Kidney epithelial cell (primary cell): ENCODE data around the gene MTIF2. TPM values are rescaled to one million over a fixed set of nuclear protein-coding genes. Genes with fewer than 3 reads are reported as not detected.
"Not testable (repeated sequence)": the region's sequence is repeated elsewhere in the genome, so short reads cannot be mapped to it uniquely, and the experiment has no call there.

Experiments
- DNase-seq: peaks from one replicate; pipeline ENCODE4 v3.0.0-alpha.2; 2010; ENCODE audit warnings: low read depth
- H3K27me3 ChIP-seq: 2 replicates; pipeline ENCODE4 v1.6.0; 2011; ENCODE audit warnings: low read length; ENCODE audit not compliant: control insufficient read depth, insufficient read depth
- H3K36me3 ChIP-seq: 2 replicates; pipeline ENCODE4 v1.5.1; 2011; ENCODE audit warnings: low read length; ENCODE audit not compliant: control insufficient read depth, insufficient read depth
- H3K4me3 ChIP-seq: 2 replicates; pipeline ENCODE4 v1.5.1; 2011; ENCODE audit warnings: low read depth, mild to moderate bottlenecking, control low read depth, low read length
- total RNA-seq: library from RNA; depleted of rRNA; stranded (reverse); fragments of >200 nt; gene quantifications from 2 replicates; pipeline ENCODE4 v1.2.3, GENCODE V29; 2015
- TF ChIP-seq, protein P1 (sequence below): IDR thresholded peaks from 2 replicates; pipeline ENCODE4 v1.5.1; 2011; ENCODE audit warnings: mild to moderate bottlenecking, moderate library complexity, low read length, control low read depth, inconsistent platforms; ENCODE audit not compliant: insufficient read depth, poor library complexity, severe bottlenecking

MTIF2 gene
- total RNA-seq, 1 donor from 2014 or later, result 39.9 TPM

DNA sequence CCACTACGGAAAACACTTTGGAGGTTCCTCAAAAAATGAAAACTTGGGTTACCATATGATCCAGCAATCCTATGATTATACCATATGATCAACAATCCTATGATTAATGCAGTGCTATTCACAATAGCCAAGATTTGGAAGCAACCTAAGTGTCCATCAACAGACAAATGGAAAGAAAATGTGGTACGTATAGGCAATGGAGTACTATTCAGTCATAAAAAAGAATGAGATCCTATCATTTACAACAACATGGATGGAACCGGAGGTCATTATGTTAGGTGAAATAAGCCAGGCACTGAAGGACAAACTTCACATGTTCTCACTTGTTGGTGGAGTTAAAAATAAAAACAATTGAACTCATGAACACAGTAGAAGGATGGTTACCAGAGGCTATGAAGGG is 64.5 kb downstream of the MTIF2 start:
- Histone ChIP-seq H3K36me3 (no peaks in the 10 kb centered on the region), H3K27me3 (no peaks in the 10 kb centered on the region), H3K4me3 (no peak overlapping the region)
- TF ChIP-seq, protein P1, sequence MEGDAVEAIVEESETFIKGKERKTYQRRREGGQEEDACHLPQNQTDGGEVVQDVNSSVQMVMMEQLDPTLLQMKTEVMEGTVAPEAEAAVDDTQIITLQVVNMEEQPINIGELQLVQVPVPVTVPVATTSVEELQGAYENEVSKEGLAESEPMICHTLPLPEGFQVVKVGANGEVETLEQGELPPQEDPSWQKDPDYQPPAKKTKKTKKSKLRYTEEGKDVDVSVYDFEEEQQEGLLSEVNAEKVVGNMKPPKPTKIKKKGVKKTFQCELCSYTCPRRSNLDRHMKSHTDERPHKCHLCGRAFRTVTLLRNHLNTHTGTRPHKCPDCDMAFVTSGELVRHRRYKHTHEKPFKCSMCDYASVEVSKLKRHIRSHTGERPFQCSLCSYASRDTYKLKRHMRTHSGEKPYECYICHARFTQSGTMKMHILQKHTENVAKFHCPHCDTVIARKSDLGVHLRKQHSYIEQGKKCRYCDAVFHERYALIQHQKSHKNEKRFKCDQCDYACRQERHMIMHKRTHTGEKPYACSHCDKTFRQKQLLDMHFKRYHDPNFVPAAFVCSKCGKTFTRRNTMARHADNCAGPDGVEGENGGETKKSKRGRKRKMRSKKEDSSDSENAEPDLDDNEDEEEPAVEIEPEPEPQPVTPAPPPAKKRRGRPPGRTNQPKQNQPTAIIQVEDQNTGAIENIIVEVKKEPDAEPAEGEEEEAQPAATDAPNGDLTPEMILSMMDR, result no peak
- no peak for DNase-seq

DNA sequence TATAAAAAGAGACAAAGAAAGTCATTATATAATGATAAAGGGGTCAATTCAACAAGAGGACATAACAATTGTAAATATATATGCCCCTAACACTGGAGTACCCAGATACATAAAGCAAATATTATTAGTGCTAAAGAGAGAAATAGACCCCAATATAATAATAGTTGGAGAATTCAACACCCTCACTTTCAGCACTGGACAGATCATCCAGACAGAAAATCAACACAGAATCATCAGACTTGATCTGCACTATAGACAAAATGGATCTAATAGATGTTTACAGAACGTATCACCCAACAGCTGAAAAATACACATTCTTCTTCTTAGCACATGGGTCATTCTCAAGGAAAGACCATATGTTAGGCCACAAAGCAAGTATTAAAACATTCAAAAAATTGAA is 68.6 kb downstream of the MTIF2 start:
- TF ChIP-seq, protein P1, result no peak
- Histone ChIP-seq H3K4me3 (no peak overlapping the region), H3K27me3 (no peaks in the 10 kb centered on the region), H3K36me3 (no peaks in the 10 kb centered on the region)
- no peak for DNase-seq

DNA sequence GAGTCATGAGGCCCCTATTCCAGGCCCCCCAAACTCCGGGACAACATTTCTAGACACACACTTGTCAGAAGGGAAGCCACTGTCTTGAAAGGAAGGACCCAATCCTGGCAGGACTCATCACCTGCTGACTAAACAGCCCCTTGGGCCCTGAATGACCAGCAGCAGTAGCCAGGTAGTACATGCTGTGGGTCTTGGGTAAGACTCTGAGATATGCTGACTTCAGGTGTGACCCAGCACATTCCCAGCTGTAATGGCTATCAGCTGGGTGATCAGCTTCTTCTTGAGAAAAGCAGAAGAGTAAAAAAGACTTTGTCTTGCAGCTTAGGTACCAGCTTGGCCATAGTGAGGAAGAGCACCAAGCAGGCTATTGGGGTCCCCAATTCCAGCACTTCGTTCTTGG is 72.5 kb downstream of the MTIF2 start:
- Histone ChIP-seq H3K4me3 (no peak overlapping the region), H3K36me3 (no peaks in the 10 kb centered on the region), H3K27me3 (no peaks in the 10 kb centered on the region)
- no peak for DNase-seq
- TF ChIP-seq, protein P1, result no peak

DNA sequence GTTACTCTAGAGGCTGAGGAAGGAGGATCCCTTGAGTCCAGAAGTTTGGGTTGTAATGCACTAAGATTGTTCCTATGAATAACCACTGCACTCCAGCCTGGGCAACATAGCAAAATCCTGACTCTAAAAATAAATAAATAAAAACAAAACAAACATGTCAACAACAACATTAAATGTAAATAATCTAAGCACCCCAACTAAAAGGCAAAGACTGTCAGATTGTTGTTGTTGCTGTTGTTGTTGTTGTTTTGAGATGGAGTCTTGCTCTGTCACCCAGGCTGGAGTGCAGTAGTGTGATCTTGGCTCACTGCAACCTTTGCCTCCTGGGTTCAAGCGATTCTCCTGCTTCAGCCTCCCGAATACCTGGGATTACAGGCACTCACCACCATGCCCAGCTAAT is 77.1 kb downstream of the MTIF2 start:
- H3K27me3 ChIP-seq, H3K36me3 ChIP-seq, H3K4me3 ChIP-seq, DNase-seq: not testable (repeated sequence)

DNA sequence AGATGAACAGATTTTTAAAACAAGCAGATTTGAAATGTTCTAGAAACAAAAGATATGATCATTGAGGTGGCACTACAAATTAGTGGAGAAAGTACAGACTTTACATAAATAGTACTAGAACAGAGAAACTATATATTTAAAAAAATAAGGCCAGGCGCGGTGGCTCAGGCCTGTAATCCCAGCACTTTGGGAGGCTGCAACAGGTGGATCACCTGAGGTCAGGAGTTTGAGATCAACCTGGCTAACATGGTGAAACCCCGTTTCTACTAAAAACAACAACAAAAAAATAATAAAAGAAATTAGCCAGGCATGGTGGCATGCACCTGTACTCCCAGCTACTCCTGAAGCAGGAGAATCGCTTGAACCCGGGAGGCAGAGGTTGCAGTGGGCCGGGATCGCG is 82.2 kb downstream of the MTIF2 start:
- not testable (repeated sequence) for H3K27me3 ChIP-seq, H3K36me3 ChIP-seq, H3K4me3 ChIP-seq, DNase-seq

Other genes with a start within 250 kb of the MTIF2 start
- gene RTN4, start 218.8 kb downstream of the MTIF2 start, total RNA-seq, result 355 and 382 TPM in 2 replicates
- 5.8 and 16.5 TPM in 2 replicates for gene CLHC1, start 36.9 kb downstream of the MTIF2 start, total RNA-seq
- gene RPS27A, start 36.5 kb downstream of the MTIF2 start, total RNA-seq, result 3,043 and 3,295 TPM in 2 replicates
- gene CCDC88A, start 150.6 kb upstream of the MTIF2 start, total RNA-seq, result 18.8 and 25.2 TPM in 2 replicates